RPMI8226 (cell line): Measurements from ENCODE around the gene LY6G6D.

Experiments used
- DNase-seq: peaks from one replicate; pipeline ENCODE4 v3.0.0-alpha.2; 2015

The LY6G6D gene

DNA sequence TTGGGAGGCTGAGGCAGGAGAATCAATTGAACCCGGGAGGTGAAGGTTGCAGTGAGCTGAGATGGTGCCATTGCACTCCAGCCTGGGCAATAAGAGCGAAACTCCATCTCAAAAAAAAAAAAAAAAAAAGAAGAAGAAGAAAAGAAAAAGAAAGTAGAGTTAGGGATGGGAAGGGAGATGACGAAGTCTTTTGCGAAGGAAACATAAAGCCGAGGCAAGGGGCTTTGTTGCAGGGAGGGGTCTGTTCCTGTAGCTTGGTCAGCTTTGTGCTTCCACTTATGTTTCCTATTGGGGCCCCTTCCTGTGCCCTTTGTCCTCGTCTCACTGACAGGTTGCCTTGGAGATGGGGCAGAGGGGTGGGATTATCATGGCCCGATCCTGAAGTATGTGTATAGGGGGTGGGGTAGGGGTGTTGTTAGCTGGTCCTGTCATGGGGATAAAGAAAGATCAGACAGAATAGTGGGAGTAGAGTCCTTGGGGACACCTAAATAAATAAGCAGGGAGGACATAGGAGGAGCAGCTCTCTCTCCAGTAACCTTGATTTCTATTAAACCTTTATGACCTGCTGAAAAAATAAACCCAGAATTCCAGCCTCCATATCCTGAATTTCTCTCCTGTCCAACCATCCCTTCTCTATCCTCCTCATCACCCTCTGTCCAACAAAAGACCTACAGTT, 22.3 kb downstream of the LY6G6D start:
- DNase-seq, result peak; percentile 37

- DNase-seq, result peak; percentile 87
Measured at GRCh38 chr6:31737991-31738979, 23.1 kb downstream of the LY6G6D start.

DNA sequence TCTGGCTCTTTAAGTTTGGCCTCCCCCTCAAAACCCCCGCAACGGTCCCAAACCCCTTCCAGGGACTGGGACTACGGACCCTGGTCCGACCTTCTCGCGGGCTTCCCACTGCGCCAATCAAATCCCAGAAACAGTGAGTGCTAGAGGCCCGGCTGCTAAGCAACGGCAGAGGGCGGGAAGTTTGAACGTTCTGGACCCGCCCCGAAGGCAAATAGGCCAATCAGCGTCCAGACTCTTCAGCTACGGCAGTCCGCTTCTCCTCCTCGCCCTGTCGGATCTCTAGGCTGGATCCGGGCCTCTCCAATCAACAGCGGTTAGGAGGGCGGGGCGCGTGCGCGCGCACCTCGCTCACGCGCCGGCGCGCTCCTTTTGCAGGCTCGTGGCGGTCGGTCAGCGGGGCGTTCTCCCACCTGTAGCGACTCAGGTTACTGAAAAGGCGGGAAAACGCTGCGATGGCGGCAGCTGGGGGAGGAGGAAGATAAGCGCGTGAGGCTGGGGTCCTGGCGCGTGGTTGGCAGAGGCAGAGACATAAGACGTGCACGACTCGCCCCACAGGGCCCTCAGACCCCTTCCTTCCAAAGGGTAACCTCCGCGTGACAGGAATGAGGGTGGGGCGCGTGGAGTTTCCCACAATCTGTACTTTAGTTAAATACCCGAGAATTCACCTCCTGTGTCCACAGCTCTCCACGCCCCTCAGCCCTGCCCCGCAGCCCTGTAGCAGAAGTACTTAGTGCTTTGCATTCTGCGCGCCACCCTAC, 24.7 kb downstream of the LY6G6D start, which contains the start of gene MSH5:
TSS of gene MSH5 (plus strand) at position 367 of the 758 bp plus-strand sequence. CDS start 462 bp downstream, outside the sequence.
- DNase-seq, result peak; percentile 99

- DNase-seq, result peak; percentile 58
Measured at GRCh38 chr6:31740397-31741223, 25.5 kb downstream of the LY6G6D start.

GRCh38 chr6:31741815-31742214, 26.7 kb downstream of the LY6G6D start:
- DNase-seq, result no peak

- no peak for DNase-seq
Measured at GRCh38 chr6:31742894-31743293, 27.7 kb downstream of the LY6G6D start.

- no peak for DNase-seq
Measured at GRCh38 chr6:31744422-31744821, 29.3 kb downstream of the LY6G6D start.

GRCh38 chr6:31749301-31750036, 34.3 kb downstream of the LY6G6D start:
- DNase-seq, result no peak

DNA sequence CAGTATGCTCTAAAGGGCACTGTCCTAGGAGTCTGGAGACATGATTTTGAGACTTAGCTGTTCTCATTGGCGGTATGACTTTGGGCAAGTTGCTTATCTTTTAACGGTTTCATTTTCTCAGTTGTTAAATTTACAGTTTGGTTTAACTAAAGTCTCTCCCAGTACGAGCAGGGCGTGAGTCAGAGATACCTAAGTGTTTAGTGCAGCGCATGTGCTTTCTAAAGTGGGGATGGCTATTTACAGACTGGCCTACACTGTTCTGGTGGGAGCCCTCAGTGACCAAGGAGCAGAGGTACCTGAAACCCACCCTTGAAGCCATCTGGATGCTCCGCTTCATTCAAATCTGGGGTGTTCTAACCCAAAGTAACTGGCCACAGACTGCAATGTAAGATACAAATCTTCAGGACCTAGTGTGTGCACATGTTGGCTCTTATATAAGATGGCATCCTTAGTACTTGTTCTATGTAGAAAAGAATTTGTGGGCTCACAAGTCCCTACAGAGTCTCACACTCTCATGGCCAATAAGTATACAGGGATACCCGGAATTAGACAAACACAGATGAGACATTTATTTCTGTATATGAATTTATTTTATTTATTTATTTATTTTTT, 35.4 kb downstream of the LY6G6D start:
- DNase-seq, result no peak

- no peak for DNase-seq
Measured at GRCh38 chr6:31752739-31753319, 37.7 kb downstream of the LY6G6D start.

- no peak for DNase-seq
Measured at GRCh38 chr6:31758281-31758680, 43.1 kb downstream of the LY6G6D start.

GRCh38 chr6:31760790-31761189, 45.6 kb downstream of the LY6G6D start:
- DNase-seq, result no peak

DNA sequence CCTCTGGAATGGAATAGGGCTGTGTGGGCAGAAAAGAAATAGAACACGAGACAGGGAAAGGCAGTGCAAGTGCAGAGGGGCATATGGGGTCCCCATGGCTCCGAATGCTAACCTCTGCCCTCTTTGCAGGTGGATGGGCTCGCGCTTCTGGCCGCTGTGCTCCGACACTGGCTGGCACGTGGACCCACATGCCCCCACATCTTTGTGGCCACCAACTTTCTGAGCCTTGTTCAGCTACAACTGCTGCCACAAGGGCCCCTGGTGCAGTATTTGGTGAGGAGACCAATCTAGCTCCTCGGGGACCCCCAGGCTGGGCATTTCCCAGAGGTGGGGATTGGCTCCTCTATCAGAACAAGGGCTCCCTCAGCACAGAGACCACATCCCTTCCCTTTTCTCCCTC, 46.2 kb downstream of the LY6G6D start:
- no peak for DNase-seq

DNA sequence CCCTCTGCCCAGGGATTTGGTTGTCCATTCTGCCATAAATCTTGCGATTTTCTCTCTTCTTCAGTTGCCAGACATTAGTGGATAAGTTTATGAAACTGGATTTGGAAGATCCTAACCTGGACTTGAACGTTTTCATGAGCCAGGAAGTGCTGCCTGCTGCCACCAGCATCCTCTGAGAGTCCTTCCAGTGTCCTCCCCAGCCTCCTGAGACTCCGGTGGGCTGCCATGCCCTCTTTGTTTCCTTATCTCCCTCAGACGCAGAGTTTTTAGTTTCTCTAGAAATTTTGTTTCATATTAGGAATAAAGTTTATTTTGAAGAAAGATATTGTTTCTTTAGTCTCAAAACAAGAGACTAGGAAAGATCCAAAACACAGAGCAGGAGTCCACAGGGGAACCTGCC, 47.2 kb downstream of the LY6G6D start, which contains the start of gene SAPCD1:
TSS of gene SAPCD1 (plus strand) at position 301 of the 400 bp plus-strand sequence. CDS start 399 bp downstream, outside the sequence.
- no peak for DNase-seq

DNA sequence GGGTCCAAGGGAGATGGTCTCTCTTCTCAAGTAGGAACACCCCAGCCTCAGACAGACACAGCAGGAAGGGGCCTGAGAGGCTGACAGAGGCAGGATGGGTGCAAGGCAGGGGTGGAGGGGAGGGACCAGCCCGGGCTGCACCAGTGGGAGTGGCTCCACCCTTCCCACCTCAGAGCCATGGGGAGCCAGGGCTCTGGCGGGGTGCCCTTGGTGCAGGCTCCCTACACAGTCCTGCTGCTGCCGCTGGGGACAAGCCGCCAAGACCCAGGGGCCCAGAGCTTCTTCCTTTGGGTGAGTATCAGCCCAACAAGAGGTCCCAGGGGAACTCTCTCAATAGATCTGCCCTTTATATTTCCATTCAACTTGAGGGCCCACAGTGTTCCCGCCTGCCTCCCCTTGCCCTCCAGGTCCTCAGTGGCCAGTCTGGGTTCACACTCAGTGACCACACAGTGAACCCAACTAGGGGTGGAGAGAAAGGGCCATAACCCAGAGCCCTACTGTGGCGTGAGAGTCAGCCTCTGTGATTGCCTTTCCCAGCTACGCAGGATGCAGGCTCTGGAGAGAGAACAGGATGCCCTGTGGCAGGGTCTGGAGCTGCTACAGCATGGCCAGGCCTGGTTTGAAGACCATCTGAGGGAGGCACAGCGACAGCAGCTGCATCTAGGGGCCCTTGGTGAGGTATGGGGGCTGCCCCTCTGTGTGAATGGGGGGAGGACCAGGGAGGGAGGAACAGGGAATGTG, 47.9 kb downstream of the LY6G6D start:
- DNase-seq, result no peak

GRCh38 chr6:31763619-31763940, 48.4 kb downstream of the LY6G6D start:
- DNase-seq, result no peak

DNA sequence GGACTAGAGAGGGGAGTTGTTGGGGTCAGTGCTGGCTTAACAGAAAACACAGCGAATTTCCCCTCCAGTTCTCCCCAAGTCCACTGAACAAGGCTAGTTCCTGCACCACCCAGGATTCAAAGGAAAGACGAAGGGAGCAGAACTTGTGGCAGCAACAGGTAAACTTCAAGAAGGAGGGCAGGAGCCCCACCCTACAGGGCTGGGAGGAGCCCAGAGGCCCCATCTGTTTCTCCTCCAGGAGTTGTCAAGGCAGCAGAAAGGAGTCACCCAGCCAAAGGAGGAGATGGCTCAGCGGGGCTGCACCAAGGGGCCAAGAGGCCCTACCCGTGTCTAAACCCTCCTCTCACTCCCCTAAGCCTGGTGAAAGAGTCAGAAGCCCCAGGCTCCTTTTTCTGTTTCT, 49.0 kb downstream of the LY6G6D start:
- no peak for DNase-seq

DNA sequence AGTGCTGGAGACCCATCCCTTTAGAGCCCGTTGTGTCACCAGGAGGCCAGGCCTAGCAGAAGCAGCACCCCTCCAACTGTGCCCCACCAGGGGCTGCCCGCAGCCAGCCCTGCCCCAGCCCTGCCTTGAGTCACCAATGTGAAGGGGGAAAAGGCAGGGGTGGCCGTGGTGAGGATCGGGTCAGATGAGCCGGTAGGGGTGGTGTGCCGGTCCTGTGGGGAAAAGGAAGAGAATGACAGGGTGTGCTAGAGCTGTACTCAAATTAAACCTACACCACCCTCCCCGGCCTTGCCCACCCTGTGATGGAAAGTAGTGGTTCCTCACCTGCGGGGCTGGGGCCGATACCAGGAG, 50.4 kb downstream of the LY6G6D start:
- DNase-seq, result no peak

- DNase-seq, result no peak
Measured at GRCh38 chr6:31765910-31766794, 51.0 kb downstream of the LY6G6D start.
